Measurements from ENCODE around the gene ZNF398. TPM values are rescaled to one million over a fixed set of nuclear protein-coding genes. Genes with fewer than 3 reads are reported as not detected.
A peak's percentile ranks its signal among the peaks of the same experiment; 100 is the strongest.

The ZNF398 gene, protein sequence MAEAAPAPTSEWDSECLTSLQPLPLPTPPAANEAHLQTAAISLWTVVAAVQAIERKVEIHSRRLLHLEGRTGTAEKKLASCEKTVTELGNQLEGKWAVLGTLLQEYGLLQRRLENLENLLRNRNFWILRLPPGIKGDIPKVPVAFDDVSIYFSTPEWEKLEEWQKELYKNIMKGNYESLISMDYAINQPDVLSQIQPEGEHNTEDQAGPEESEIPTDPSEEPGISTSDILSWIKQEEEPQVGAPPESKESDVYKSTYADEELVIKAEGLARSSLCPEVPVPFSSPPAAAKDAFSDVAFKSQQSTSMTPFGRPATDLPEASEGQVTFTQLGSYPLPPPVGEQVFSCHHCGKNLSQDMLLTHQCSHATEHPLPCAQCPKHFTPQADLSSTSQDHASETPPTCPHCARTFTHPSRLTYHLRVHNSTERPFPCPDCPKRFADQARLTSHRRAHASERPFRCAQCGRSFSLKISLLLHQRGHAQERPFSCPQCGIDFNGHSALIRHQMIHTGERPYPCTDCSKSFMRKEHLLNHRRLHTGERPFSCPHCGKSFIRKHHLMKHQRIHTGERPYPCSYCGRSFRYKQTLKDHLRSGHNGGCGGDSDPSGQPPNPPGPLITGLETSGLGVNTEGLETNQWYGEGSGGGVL
- 10 to 100 TPM; 12.2 to 40.9 (median 29.0) TPM for total RNA-seq

DNA sequence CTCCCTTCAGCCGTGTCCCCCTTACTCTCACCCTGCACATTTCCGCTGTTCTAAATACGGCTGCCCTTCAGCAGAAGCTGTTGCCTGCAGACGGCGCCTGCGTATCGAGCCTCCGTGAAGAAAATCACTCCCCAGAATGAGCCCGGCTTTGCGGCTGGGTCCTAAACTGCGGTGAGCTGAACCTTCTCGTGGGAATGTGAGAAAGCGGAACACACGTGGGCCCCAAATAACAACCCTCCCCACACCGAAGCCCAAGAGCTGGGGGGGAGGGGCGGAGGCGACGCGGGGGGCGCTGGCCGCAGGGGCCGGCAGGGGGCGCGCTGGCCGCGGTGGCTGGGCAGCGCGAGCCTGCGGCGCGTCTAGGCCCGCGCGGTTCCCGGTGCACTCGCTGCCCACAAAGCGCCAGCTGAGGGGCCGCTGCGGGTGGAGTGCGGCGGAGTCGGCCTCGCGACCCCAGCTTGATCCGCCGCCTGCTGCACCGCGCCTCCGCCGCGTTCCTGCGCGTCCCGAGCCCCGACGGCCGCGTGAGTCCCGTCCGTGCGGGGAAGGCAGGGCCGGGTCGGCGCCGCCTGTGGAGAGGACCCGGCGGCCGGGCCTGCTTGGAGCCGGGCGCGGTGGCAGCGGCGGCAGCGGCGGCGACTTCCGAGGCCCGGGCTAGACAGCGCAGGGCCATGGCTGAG, at the start of gene ZNF398:
Gene ZNF398, plus strand, starts transcription at position 382 of the 680 bp plus-strand sequence. Its CDS starts 290 bp downstream, at position 672.
- DNase-seq: peak; percentile 83 to 96
- TF ChIP-seq EP300 (IDR thresholded peaks at IDR 0.05) (no peak), POLR2AphosphoS5 (IDR thresholded peaks at IDR 0.05) (peak; percentile 16 to 58), POLR2A (IDR thresholded peaks at IDR 0.05) (peak in 2 of 4 donors; percentile 57 to 77)
- TF ChIP-seq, protein P1, sequence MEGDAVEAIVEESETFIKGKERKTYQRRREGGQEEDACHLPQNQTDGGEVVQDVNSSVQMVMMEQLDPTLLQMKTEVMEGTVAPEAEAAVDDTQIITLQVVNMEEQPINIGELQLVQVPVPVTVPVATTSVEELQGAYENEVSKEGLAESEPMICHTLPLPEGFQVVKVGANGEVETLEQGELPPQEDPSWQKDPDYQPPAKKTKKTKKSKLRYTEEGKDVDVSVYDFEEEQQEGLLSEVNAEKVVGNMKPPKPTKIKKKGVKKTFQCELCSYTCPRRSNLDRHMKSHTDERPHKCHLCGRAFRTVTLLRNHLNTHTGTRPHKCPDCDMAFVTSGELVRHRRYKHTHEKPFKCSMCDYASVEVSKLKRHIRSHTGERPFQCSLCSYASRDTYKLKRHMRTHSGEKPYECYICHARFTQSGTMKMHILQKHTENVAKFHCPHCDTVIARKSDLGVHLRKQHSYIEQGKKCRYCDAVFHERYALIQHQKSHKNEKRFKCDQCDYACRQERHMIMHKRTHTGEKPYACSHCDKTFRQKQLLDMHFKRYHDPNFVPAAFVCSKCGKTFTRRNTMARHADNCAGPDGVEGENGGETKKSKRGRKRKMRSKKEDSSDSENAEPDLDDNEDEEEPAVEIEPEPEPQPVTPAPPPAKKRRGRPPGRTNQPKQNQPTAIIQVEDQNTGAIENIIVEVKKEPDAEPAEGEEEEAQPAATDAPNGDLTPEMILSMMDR (IDR thresholded peaks at IDR 0.05): peak; percentile 90 to 99 (median 94)
- H3K27me3 ChIP-seq: no peaks in the 10 kb centered on the region
- peak within 1 kb of the TSS; percentile 69 to 97 (median 84) for H3K4me3 ChIP-seq
- 0% methylated on average over 12 to 19 of the region's 79 CpGs for WGBS, 2 donors
- H3K27ac ChIP-seq: peak within 1 kb of the TSS; percentile 89 to 96 (median 94)
- H3K9me3 ChIP-seq: no peaks in the 10 kb centered on the region
- peaks cover 15 to 26% (median 21%) of the 10 kb centered on the region in 4 donors for H3K4me1 ChIP-seq
- ATAC-seq (ENCODE audit: low FRiP score in 2 of 2): peak; percentile 92 to 97
- no peaks in the 10 kb centered on the region for H3K36me3 ChIP-seq

DNA sequence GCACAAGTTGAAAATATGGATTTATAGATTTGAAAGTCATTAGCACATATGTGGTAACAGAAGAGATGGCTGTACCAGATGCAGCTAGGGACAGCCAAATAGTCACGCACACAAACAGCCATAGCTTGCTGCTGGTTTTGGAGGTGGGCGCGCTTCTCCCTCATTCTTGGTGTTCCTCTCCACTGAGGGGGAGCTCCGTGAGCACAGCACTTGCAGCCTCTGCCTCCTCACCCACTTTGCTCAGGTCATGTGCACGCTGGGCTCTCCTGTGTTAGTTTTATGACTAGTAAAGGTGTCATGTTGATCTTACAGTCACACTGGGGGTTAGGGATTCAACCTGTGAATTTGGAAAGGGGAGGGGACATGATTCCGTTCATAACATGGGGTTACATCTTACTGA, 48.2 kb upstream of the ZNF398 start:
- Histone ChIP-seq H3K27me3 (no peaks in the 10 kb centered on the region), H3K4me1 (no peaks in the 10 kb centered on the region), H3K27ac (no peak overlapping the region), H3K36me3 (peaks cover 0 to 4% (median 0%) of the 10 kb centered on the region in 4 donors), H3K9me3 (no peaks in the 10 kb centered on the region), H3K4me3 (no peak overlapping the region)
- 86 to 90% methylated on average over 6 of the region's 6 CpGs for WGBS, 2 donors
- DNase-seq (no peak), ATAC-seq (ENCODE audit: low FRiP score in 2 of 2) (no peak)
- TF ChIP-seq, protein P1 (IDR thresholded peaks at IDR 0.05): no peak
- TF ChIP-seq POLR2A (IDR thresholded peaks at IDR 0.05) (no peak), POLR2AphosphoS5 (IDR thresholded peaks at IDR 0.05) (no peak)

DNA sequence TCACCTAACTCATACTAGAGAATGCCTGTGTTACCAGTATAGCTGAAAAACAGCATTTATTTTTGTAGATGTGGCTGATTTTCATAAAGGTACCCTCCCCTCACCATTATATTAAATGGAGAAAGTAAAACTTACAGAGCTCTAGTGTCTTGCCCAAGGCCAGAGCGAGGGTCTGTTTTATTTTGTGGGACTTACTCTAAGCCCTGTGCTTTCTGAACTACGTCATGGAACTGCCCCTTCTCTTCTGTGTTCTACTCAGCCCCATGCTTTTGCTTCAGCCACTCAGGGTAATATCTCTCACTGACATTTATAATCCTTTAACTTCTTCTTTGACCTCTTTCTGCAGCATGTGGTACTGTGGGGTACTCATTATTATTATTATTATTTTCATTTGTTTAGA, 46.4 kb upstream of the ZNF398 start:
- Histone ChIP-seq H3K4me3 (no peak overlapping the region), H3K36me3 (peaks cover 0 to 8% (median 0%) of the 10 kb centered on the region in 4 donors), H3K9me3 (no peaks in the 10 kb centered on the region), H3K27ac (no peak overlapping the region), H3K27me3 (no peaks in the 10 kb centered on the region), H3K4me1 (no peaks in the 10 kb centered on the region)
- whole genome bisulfite sequencing, 2 donors: 95 to 100% methylated on average over 2 of the region's 2 CpGs
- DNase-seq: no peak
- TF ChIP-seq, protein P1 (IDR thresholded peaks at IDR 0.05): no peak
- no peak for TF ChIP-seq EP300 (IDR thresholded peaks at IDR 0.05)
- TF ChIP-seq POLR2A (IDR thresholded peaks at IDR 0.05): no peak
- no peak for TF ChIP-seq POLR2AphosphoS5 (IDR thresholded peaks at IDR 0.05)
- no peak for ATAC-seq (ENCODE audit: low FRiP score in 2 of 2)

DNA sequence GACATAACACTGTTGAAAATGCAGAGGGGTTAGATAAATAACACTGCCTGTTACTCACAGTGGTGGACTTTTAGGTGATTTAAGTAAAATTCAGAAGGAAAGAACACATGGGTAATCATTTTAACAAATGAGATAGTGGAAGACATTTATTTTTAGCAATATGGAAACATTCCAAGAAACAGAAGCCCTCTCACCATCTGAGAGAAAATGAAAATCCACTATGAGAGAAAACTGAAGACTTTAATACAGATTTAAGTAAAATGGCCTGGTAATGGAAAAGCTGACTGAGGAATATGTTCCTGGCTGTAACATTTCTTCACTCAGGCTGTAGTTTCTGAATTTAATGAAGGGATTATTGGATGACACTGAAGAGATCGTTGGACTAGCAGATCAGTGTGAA, 44.6 kb upstream of the ZNF398 start:
- no peaks in the 10 kb centered on the region for H3K27me3 ChIP-seq
- no peak for TF ChIP-seq POLR2AphosphoS5 (IDR thresholded peaks at IDR 0.05)
- no peak for TF ChIP-seq EP300 (IDR thresholded peaks at IDR 0.05)
- TF ChIP-seq, protein P1 (IDR thresholded peaks at IDR 0.05): no peak
- no peak overlapping the region for H3K4me3 ChIP-seq
- WGBS, 2 donors: 85 to 94% methylated on average over 1 of the region's 1 CpG
- H3K36me3 ChIP-seq: peaks cover 0 to 8% (median 0%) of the 10 kb centered on the region in 4 donors
- no peak overlapping the region for H3K27ac ChIP-seq
- DNase-seq: no peak
- no peaks in the 10 kb centered on the region for H3K4me1 ChIP-seq
- H3K9me3 ChIP-seq: no peaks in the 10 kb centered on the region
- ATAC-seq (ENCODE audit: low FRiP score in 2 of 2): no peak
